ENCODE measurements around the gene VTI1A. TPM values are rescaled to one million over a fixed set of nuclear protein-coding genes. Genes with fewer than 3 reads are reported as not detected.
A peak's percentile ranks its signal among the peaks of the same experiment; 100 is the strongest.

The VTI1A gene
- total and polyA plus RNA-seq, 2 of the 13 experiments (the other 11 are each of a cell fraction or from before 2014, with no cell fraction given), result 11.7 to 32.7 TPM

GRCh38 chr10:112810711-112811151 is 363.7 kb downstream of the VTI1A start (continued):
- TF ChIP-seq KLF16 (CRISPR knock-in tag; IDR thresholded peaks at IDR 0.05) (no peak), ZNF614 (CRISPR knock-in tag; IDR thresholded peaks at IDR 0.05; ENCODE audit: borderline replicate concordance) (no peak), PTBP1 (IDR thresholded peaks at IDR 0.05; ENCODE audit: low read depth, low read length, poor library complexity, severe bottlenecking) (no peak), ZNF720 (CRISPR knock-in tag; IDR thresholded peaks at IDR 0.05) (no peak)
- TF ChIP-seq, protein P1, sequence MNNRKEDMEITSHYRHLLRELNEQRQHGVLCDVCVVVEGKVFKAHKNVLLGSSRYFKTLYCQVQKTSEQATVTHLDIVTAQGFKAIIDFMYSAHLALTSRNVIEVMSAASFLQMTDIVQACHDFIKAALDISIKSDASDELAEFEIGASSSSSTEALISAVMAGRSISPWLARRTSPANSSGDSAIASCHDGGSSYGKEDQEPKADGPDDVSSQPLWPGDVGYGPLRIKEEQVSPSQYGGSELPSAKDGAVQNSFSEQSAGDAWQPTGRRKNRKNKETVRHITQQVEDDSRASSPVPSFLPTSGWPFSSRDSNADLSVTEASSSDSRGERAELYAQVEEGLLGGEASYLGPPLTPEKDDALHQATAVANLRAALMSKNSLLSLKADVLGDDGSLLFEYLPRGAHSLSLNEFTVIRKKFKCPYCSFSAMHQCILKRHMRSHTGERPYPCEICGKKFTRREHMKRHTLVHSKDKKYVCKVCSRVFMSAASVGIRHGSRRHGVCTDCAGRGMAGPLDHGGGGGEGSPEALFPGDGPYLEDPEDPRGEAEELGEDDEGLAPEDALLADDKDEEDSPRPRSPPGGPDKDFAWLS (CRISPR knock-in tag; IDR thresholded peaks at IDR 0.05; ENCODE audit: borderline replicate concordance), result no peak

- Histone ChIP-seq H3K4me1 (ENCODE audit: insufficient read depth, low read length) (peaks cover 54% of the 10 kb centered on the region), H3K36me3 (replicated peaks in 1 of 2; ENCODE audit: control insufficient read depth in 1 of 2, insufficient read depth in 2 of 2, low read length in 2 of 2) (peaks cover 3 to 7% of the 10 kb centered on the region in 2 experiments; a peak in 2 of 5 replicates), H3K27ac (ENCODE audit: extremely low read length, insufficient read depth, low read length) (no peak overlapping the region), H3K4me3 (replicated peaks in 1 of 3; ENCODE audit: insufficient read depth in 1 of 3, low read depth in 2 of 3, low read length in 3 of 3) (no peak overlapping the region), H3K27me3 (ENCODE audit: control insufficient read depth in 1 of 2, insufficient read depth in 2 of 2, low read length in 2 of 2) (no peaks in the 10 kb centered on the region), H4K20me1 (ENCODE audit: insufficient read depth, low read length) (no peaks in the 10 kb centered on the region), H2AFZ (ENCODE audit: low read length) (no peak overlapping the region), H3K4me2 (ENCODE audit: low read depth, low read length) (0 out of 2 replicates have a peak overlapping the region, but pooled peaks have one; percentile 4), H3K9me3 (ENCODE audit: low read length) (no peaks in the 10 kb centered on the region), H3K9ac (ENCODE audit: insufficient read depth, low read depth, low read length) (no peak overlapping the region; the same call in 1 of the 2 replicates), H3K79me2 (ENCODE audit: insufficient read depth, low read length) (no peaks in the 10 kb centered on the region)
- WGBS (ENCODE audit: low lambda C conversion rate), result 45% methylated on average over 11 of the region's 14 CpGs
- ATAC-seq (peak; percentile 92), DNase-seq (ENCODE audit: low spot score) (peak; percentile 95), FAIRE-seq (peak; percentile 80)
- no TSS peak for BruUV-seq (replicated peaks)
- intact Hi-C loops (cut with micrococcal nuclease; ENCODE audit: unreplicated experiment), result loop anchor here (5.0 to 10.0 kb wide), 3 partner anchors 90 to 247 kb away; partner anchors contain the start of gene TCF7L2
- in situ Hi-C loops (cut with HindIII; ENCODE audit: extremely low pct_ligation_motif_present, low pct_unique_long_range_greater_than_20kb), result loop anchor here (5.0 kb wide), 1 partner anchor 140 kb away; the partner anchor contains the start of gene TCF7L2
- ChIA-PET CTCF (ENCODE audit: low intra/inter-chr PET ratio, low total read pairs) (no interaction called here), POLR2A (interaction anchor here (0.9 to 1.2 kb wide), 3 partner anchors 10 to 90 kb away, joined by 3 to 5 read pairs (median 3); no protein-coding TSS in a partner anchor)
- TF ChIP-seq ZSCAN21 (CRISPR knock-in tag; IDR thresholded peaks at IDR 0.05; ENCODE audit: borderline replicate concordance) (peak; percentile 52; the same call in 1 of the 2 replicates), TEAD3 (CRISPR knock-in tag; optimal IDR thresholded peaks at IDR 0.05; ENCODE audit: borderline replicate concordance) (peak; percentile 96), CAMTA2 (CRISPR knock-in tag; IDR thresholded peaks at IDR 0.05; ENCODE audit: borderline replicate concordance) (no peak), FOXP1 (IDR thresholded peaks at IDR 0.05) (no peak), FOXP1 (CRISPR knock-in tag; IDR thresholded peaks at IDR 0.05) (peak; percentile 71; the same call in 1 of the 2 replicates), ASH2L (IDR thresholded peaks at IDR 0.05; ENCODE audit: insufficient read length, low read depth, low read length) (no peak), CEBPG (CRISPR knock-in tag; IDR thresholded peaks at IDR 0.05) (peak; percentile 60; the same call in 1 of the 2 replicates), PHF20 (CRISPR knock-in tag; IDR thresholded peaks at IDR 0.05) (no peak), TBX2 (CRISPR knock-in tag; IDR thresholded peaks at IDR 0.05; ENCODE audit: borderline replicate concordance) (peak; percentile 53; the same call in 1 of the 2 replicates), HMG20B (CRISPR knock-in tag; conservative IDR thresholded peaks at IDR 0.05) (peak; percentile 100)
- TF ChIP-seq, protein P2, sequence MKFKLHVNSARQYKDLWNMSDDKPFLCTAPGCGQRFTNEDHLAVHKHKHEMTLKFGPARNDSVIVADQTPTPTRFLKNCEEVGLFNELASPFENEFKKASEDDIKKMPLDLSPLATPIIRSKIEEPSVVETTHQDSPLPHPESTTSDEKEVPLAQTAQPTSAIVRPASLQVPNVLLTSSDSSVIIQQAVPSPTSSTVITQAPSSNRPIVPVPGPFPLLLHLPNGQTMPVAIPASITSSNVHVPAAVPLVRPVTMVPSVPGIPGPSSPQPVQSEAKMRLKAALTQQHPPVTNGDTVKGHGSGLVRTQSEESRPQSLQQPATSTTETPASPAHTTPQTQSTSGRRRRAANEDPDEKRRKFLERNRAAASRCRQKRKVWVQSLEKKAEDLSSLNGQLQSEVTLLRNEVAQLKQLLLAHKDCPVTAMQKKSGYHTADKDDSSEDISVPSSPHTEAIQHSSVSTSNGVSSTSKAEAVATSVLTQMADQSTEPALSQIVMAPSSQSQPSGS (CRISPR knock-in tag; IDR thresholded peaks at IDR 0.05), result peak; percentile 21; the same call in 1 of the 2 replicates
Measured at GRCh38 chr10:112811741-112812551, 364.9 kb downstream of the VTI1A start.

Measured in HepG2 (cell line).